Hepatic stellate cell (primary cell): ENCODE measurements around the gene CHAF1B.
"Not testable (repeated sequence)": the region's sequence is repeated elsewhere in the genome, so short reads cannot be mapped to it uniquely, and the experiment has no call there.

ENCODE experiments used
- DNase-seq: peaks from one replicate; pipeline ENCODE4 v3.0.0; 2011; ENCODE audit warnings: low spot score

CHAF1B gene

GRCh38 chr21:36385233-36386030 is at the start of gene CHAF1B:
CHAF1B (plus strand) TSS chr21:36385392; CDS start chr21:36386137, 745 bp downstream.
- DNase-seq: peak; percentile 82

GRCh38 chr21:36337099-36337509 is 48.1 kb upstream of the CHAF1B start:
- DNase-seq: peak; percentile 55

GRCh38 chr21:36338975-36339374 is 46.2 kb upstream of the CHAF1B start:
- no peak for DNase-seq

- DNase-seq: not testable (repeated sequence)
Measured at GRCh38 chr21:36342581-36342980, 42.6 kb upstream of the CHAF1B start.

- no peak for DNase-seq
Measured at GRCh38 chr21:36344931-36345330, 40.3 kb upstream of the CHAF1B start.

- DNase-seq: no peak
Measured at GRCh38 chr21:36347278-36347961, 37.8 kb upstream of the CHAF1B start.

- DNase-seq: no peak
Measured at GRCh38 chr21:36347962-36348328, 37.2 kb upstream of the CHAF1B start.

GRCh38 chr21:36349315-36349714 is 35.9 kb upstream of the CHAF1B start:
- DNase-seq: no peak

- peak; percentile 41 for DNase-seq
Measured at GRCh38 chr21:36350282-36350910, 34.8 kb upstream of the CHAF1B start.

- no peak for DNase-seq
Measured at GRCh38 chr21:36354918-36355680, 30.1 kb upstream of the CHAF1B start.

- DNase-seq: no peak
Measured at GRCh38 chr21:36355868-36356267, 29.3 kb upstream of the CHAF1B start.

GRCh38 chr21:36359185-36359584 is 26.0 kb upstream of the CHAF1B start:
- DNase-seq: no peak

GRCh38 chr21:36369064-36369685 is 16.0 kb upstream of the CHAF1B start:
- DNase-seq: no peak

- DNase-seq: no peak
Measured at GRCh38 chr21:36375994-36376393, 9.2 kb upstream of the CHAF1B start.

GRCh38 chr21:36377391-36377842 is 7.8 kb upstream of the CHAF1B start:
- no peak for DNase-seq

- DNase-seq: no peak
Measured at GRCh38 chr21:36379251-36379650, 5.9 kb upstream of the CHAF1B start.

- no peak for DNase-seq
Measured at GRCh38 chr21:36381841-36382589, 3.2 kb upstream of the CHAF1B start.

GRCh38 chr21:36382722-36383121 is 2.5 kb upstream of the CHAF1B start:
- not testable (repeated sequence) for DNase-seq

GRCh38 chr21:36384885-36385232 is 333 bp upstream of the CHAF1B start:
- no peak for DNase-seq

- DNase-seq: no peak
Measured at GRCh38 chr21:36386031-36386642, 945 bp downstream of the CHAF1B start.

- DNase-seq: no peak
Measured at GRCh38 chr21:36388096-36388495, 2.9 kb downstream of the CHAF1B start.
